Esophagus squamous epithelium (tissue), 5 donors: ENCODE measurements around the gene TMEM120B. TPM values are rescaled to one million over a fixed set of nuclear protein-coding genes. Genes with fewer than 3 reads are reported as not detected.

ENCODE experiments used
- DNase-seq: peaks from one replicate; lab custom pipeline; 2025; lab: John Stamatoyannopoulos, UW
- H3K27ac ChIP-seq, 4 donors: fragments of 200-600 bp; sonication (generic); one replicate each; pipeline ENCODE4 v1.5.1; 2016 to 2019; ENCODE audit warnings: mild to moderate bottlenecking in 1 of 4
- H3K27me3 ChIP-seq, 4 donors: fragments of 200-600 bp; sonication (generic); 1 replicate in 3 of 4; 2 replicates in 1 of 4; pipeline versions ENCODE4 v1.5.1 to v1.6.0; 2017 to 2021; ENCODE audit warnings: antibody characterized with exemption in 1 of 4
- H3K36me3 ChIP-seq, 3 donors: fragments of 200-600 bp; sonication (generic); one replicate each; pipeline ENCODE4 v1.5.1; 2016 to 2019
- H3K4me1 ChIP-seq, 3 donors: fragments of 200-600 bp; sonication (generic); one replicate each; pipeline ENCODE4 v1.5.1; 2017 to 2019
- H3K4me3 ChIP-seq, 4 donors: fragments of 200-600 bp; sonication (generic); 1 replicate in 3 of 4; 2 replicates in 1 of 4; pipeline ENCODE4 v1.5.1; 2016 to 2019; ENCODE audit warnings: mild to moderate bottlenecking in 2 of 4, moderate library complexity in 1 of 4
- H3K9me3 ChIP-seq, 3 donors: fragments of 200-600 bp; sonication (generic); one replicate each; pipeline ENCODE4 v1.5.1; 2016 to 2019
- CTCF ChIP-seq, 6 experiments: fragments of 450-650 bp in 4 of 6; fragments of 200-600 bp in 2 of 6; sonication (generic) in 2 of 6; IDR thresholded peaks; one replicate each; pipeline ENCODE4 v1.5.1; 2016 to 2019; ENCODE audit warnings: antibody characterized with exemption in 6 of 6, mild to moderate bottlenecking in 4 of 6, moderate library complexity in 4 of 6
- POLR2A ChIP-seq, 4 donors: fragments of 450-650 bp; IDR thresholded peaks; one replicate each; pipeline ENCODE4 v1.6.1; 2017; ENCODE audit warnings: antibody characterized with exemption in 4 of 4, mild to moderate bottlenecking in 4 of 4, moderate library complexity in 3 of 4
- WGBS, 2 donors: methylation state at CpG; one replicate each; pipeline ENCODE4 v1.1.5; 2018; 5-methylcytosine and 5-hydroxymethylcytosine counted together
- intact Hi-C: fragments of 100-400 bp; cut with DNase I; formaldehyde crosslinking; loops from one replicate; pipeline ENCODE4 v1.15.0; 2022
- total RNA-seq, 4 donors: library from RNA; depleted of rRNA; stranded (reverse); fragments of >200 nt; gene quantifications; one replicate each; pipeline ENCODE4 v1.1.0, GENCODE V29; 2016
- donor health status: DM: yes; HTN: yes; CAD: no.

TMEM120B gene
- total RNA-seq, 4 donors from 2014 or later: 2.7 to 5.2 (median 4.5) TPM

- intact Hi-C loops: no loop called here
- Histone ChIP-seq H3K27me3 (no peaks in the 10 kb centered on the region), H3K4me1 (no peaks in the 10 kb centered on the region), H3K4me3 (no peak overlapping the region), H3K27ac (no peak overlapping the region), H3K9me3 (no peaks in the 10 kb centered on the region), H3K36me3 (peaks cover 51 to 100% (median 67%) of the 10 kb centered on the region in 3 donors)
- WGBS, 2 donors: 73 to 89% methylated on average over 4 to 7 of the region's 39 CpGs
- DNase-seq: no peak
- TF ChIP-seq POLR2A (IDR thresholded peaks at IDR 0.05) (no peak), CTCF (IDR thresholded peaks at IDR 0.05) (no peak)
Measured at GRCh38 chr12:121822393-121823100, 110.0 kb downstream of the TMEM120B start.

- 90 to 96% methylated on average over 9 to 16 of the region's 36 CpGs for WGBS, 2 donors
- H3K9me3 ChIP-seq: no peaks in the 10 kb centered on the region
- intact Hi-C loops: no loop called here
Measured at GRCh38 chr12:121823101-121823726, 110.7 kb downstream of the TMEM120B start.

GRCh38 chr12:121823727-121824115 is 111.2 kb downstream of the TMEM120B start:
- TF ChIP-seq CTCF (IDR thresholded peaks at IDR 0.05) (no peak), POLR2A (IDR thresholded peaks at IDR 0.05) (no peak)
- H3K36me3 ChIP-seq: peaks cover 53 to 100% (median 66%) of the 10 kb centered on the region in 3 donors
- WGBS, 2 donors: 80 to 83% methylated on average over 2 to 10 of the region's 12 CpGs

More at GRCh38 chr12:121823101-121823726, 110.7 kb downstream of the TMEM120B start:
- H3K4me3 ChIP-seq: no peak overlapping the region
- TF ChIP-seq POLR2A (IDR thresholded peaks at IDR 0.05) (no peak), CTCF (IDR thresholded peaks at IDR 0.05) (no peak)
- no peak overlapping the region for H3K27ac ChIP-seq
- H3K4me1 ChIP-seq: no peaks in the 10 kb centered on the region
- H3K36me3 ChIP-seq: peaks cover 51 to 100% (median 67%) of the 10 kb centered on the region in 3 donors
- DNase-seq: no peak
- H3K27me3 ChIP-seq: no peaks in the 10 kb centered on the region

GRCh38 chr12:121825041-121825523 is 112.5 kb downstream of the TMEM120B start:
- intact Hi-C loops: no loop called here
- Histone ChIP-seq H3K4me1 (no peaks in the 10 kb centered on the region), H3K4me3 (no peak overlapping the region), H3K27ac (no peak overlapping the region), H3K27me3 (no peaks in the 10 kb centered on the region), H3K9me3 (no peaks in the 10 kb centered on the region), H3K36me3 (peaks cover 48 to 100% (median 63%) of the 10 kb centered on the region in 3 donors)
- 86 to 94% methylated on average over 4 to 14 of the region's 18 CpGs for WGBS, 2 donors
- DNase-seq: no peak
- no peak for TF ChIP-seq POLR2A (IDR thresholded peaks at IDR 0.05)
- TF ChIP-seq CTCF (IDR thresholded peaks at IDR 0.05): no peak

More at GRCh38 chr12:121823727-121824115, 111.2 kb downstream of the TMEM120B start:
- H3K4me1 ChIP-seq: no peaks in the 10 kb centered on the region
- H3K27ac ChIP-seq: no peak overlapping the region
- H3K4me3 ChIP-seq: no peak overlapping the region
- H3K9me3 ChIP-seq: no peaks in the 10 kb centered on the region
- DNase-seq: no peak
- H3K27me3 ChIP-seq: no peaks in the 10 kb centered on the region
- intact Hi-C loops: no loop called here
